Mesothelial cell of epicardium (in vitro differentiated cells): ENCODE measurements around the gene ALOX5. TPM values are rescaled to one million over a fixed set of nuclear protein-coding genes. Genes with fewer than 3 reads are reported as not detected.
A peak's percentile ranks its signal among the peaks of the same experiment; 100 is the strongest.

Experiments
- DNase-seq, 2 experiments: peaks; one replicate each; pipeline ENCODE4 v3.0.0; 2021; ENCODE audit warnings: low spot score in 2 of 2; ENCODE audit not compliant: unreplicated experiment in 2 of 2
- H3K27ac Mint-ChIP-seq: 2 replicates; pipeline ENCODE4 v1.8.0; 2021; ENCODE audit warnings: mixed read lengths
- H3K27me3 Mint-ChIP-seq: 2 replicates; pipeline ENCODE4 v1.8.0; 2021; ENCODE audit warnings: low read depth, mixed read lengths
- H3K36me3 Mint-ChIP-seq: 2 replicates; pipeline ENCODE4 v1.8.0; 2021; ENCODE audit warnings: mixed read lengths
- H3K4me1 Mint-ChIP-seq: 2 replicates; pipeline ENCODE4 v1.8.0; 2021; ENCODE audit warnings: mixed read lengths
- H3K4me3 Mint-ChIP-seq: 2 replicates; pipeline ENCODE4 v1.8.0; 2021; ENCODE audit warnings: mild to moderate bottlenecking, moderate library complexity, mixed read lengths
- H3K9me3 Mint-ChIP-seq: 2 replicates; pipeline ENCODE4 v1.8.0; 2021; ENCODE audit warnings: mixed read lengths
- CTCF ChIP-seq: fragments of 200-600 bp; sonication (generic); IDR thresholded peaks from one replicate; pipeline ENCODE4 v1.5.0; 2021; ENCODE audit warnings: antibody characterized with exemption; ENCODE audit not compliant: unreplicated experiment
- total RNA-seq: library from RNA; stranded (reverse); gene quantifications from 3 replicates; pipeline ENCODE4 v1.2.1, GENCODE V29; 2021

Gene ALOX5
- total RNA-seq, 1 donor from 2014 or later = 9.6 TPM

GRCh38 chr10:45420453-45421192 is 46.6 kb downstream of the ALOX5 start:
- Mint-ChIP-seq H3K4me3 (peak overlapping the region; percentile 78), H3K27me3 (peaks cover 3% of the 10 kb centered on the region), H3K9me3 (no peaks in the 10 kb centered on the region), H3K27ac (no peak overlapping the region), H3K4me1 (peaks cover 22% of the 10 kb centered on the region), H3K36me3 (no peaks in the 10 kb centered on the region)
- DNase-seq = no peak
- no peak for TF ChIP-seq CTCF

GRCh38 chr10:45421221-45422097 is 47.4 kb downstream of the ALOX5 start:
- DNase-seq = no peak
- H3K9me3 Mint-ChIP-seq = no peaks in the 10 kb centered on the region
- H3K27ac Mint-ChIP-seq = no peak overlapping the region
- no peaks in the 10 kb centered on the region for H3K36me3 Mint-ChIP-seq
- H3K4me3 Mint-ChIP-seq = no peak overlapping the region
- H3K4me1 Mint-ChIP-seq = peaks cover 22% of the 10 kb centered on the region
- H3K27me3 Mint-ChIP-seq = peaks cover 1% of the 10 kb centered on the region
- no peak for TF ChIP-seq CTCF

- no peaks in the 10 kb centered on the region for H3K9me3 Mint-ChIP-seq
- no peaks in the 10 kb centered on the region for H3K36me3 Mint-ChIP-seq
- H3K27me3 Mint-ChIP-seq = no peaks in the 10 kb centered on the region
- no peak for TF ChIP-seq CTCF
- no peak for DNase-seq
- no peak overlapping the region for H3K27ac Mint-ChIP-seq
- peaks cover 22% of the 10 kb centered on the region for H3K4me1 Mint-ChIP-seq
- H3K4me3 Mint-ChIP-seq = no peak overlapping the region
Measured at GRCh38 chr10:45422207-45422865, 48.3 kb downstream of the ALOX5 start.

- Mint-ChIP-seq H3K4me1 (peaks cover 20% of the 10 kb centered on the region), H3K4me3 (no peak overlapping the region), H3K9me3 (no peaks in the 10 kb centered on the region), H3K27me3 (no peaks in the 10 kb centered on the region), H3K36me3 (no peaks in the 10 kb centered on the region), H3K27ac (no peak overlapping the region)
- no peak for DNase-seq
- TF ChIP-seq CTCF = no peak
Measured at GRCh38 chr10:45422866-45423659, 49.0 kb downstream of the ALOX5 start.

GRCh38 chr10:45423976-45424499 is 50.0 kb downstream of the ALOX5 start:
- TF ChIP-seq CTCF = no peak
- Mint-ChIP-seq H3K4me3 (no peak overlapping the region), H3K36me3 (no peaks in the 10 kb centered on the region)

More at GRCh38 chr10:45423976-45424499, 50.0 kb downstream of the ALOX5 start:
- Mint-ChIP-seq H3K4me1 (peaks cover 13% of the 10 kb centered on the region), H3K27ac (no peak overlapping the region), H3K27me3 (no peaks in the 10 kb centered on the region), H3K9me3 (no peaks in the 10 kb centered on the region)
- no peak for DNase-seq
